Prostate gland (tissue), 2 donors: ENCODE data around the gene GPN1.

ENCODE experiments used
- CTCF ChIP-seq, 4 experiments: fragments of 200-600 bp in 2 of 4; fragments of 450-650 bp in 2 of 4; sonication (generic) in 2 of 4; IDR thresholded peaks; 1 replicate in 3 of 4; 2 replicates in 1 of 4; pipeline ENCODE4 v1.5.1; 2016 to 2019; ENCODE audit warnings: antibody characterized with exemption in 4 of 4, mild to moderate bottlenecking in 2 of 4, moderate library complexity in 2 of 4
- POLR2A ChIP-seq: fragments of 450-650 bp; IDR thresholded peaks from one replicate; pipeline ENCODE4 v1.6.1; 2016; ENCODE audit warnings: antibody characterized with exemption, mild to moderate bottlenecking
- POLR2AphosphoS5 ChIP-seq: sonication (generic); formaldehyde crosslinking; IDR thresholded peaks from one replicate; pipeline ENCODE4 v1.6.1; 2017; ENCODE audit warnings: antibody characterized with exemption

GRCh38 chr2:27655155-27655951, 26.5 kb downstream of the GPN1 start:
- TF ChIP-seq CTCF (IDR thresholded peaks at IDR 0.05) (no peak), POLR2A (no peak), POLR2AphosphoS5 (no peak)
